Right renal cortex interstitium (tissue), 3 donors: ENCODE data around the gene KCNG1. TPM values are rescaled to one million over a fixed set of nuclear protein-coding genes. Genes with fewer than 3 reads are reported as not detected.

Experiments
- DNase-seq, 3 donors: peaks; one replicate each; pipeline ENCODE4 v3.0.0-alpha.2; 2013; ENCODE audit warnings: low read depth in 3 of 3, low spot score in 2 of 3
- polyA plus RNA-seq, 3 donors: library from polyadenylated mRNA; unstranded; fragments of 120-200 nt; gene quantifications; one replicate each; pipeline ENCODE4 v1.2.1, GENCODE V29; 2013; ENCODE audit not compliant: insufficient read length in 3 of 3

The KCNG1 gene
- polyA plus RNA-seq, 3 donors = 3.1 to 4.6 (median 3.9) TPM

GRCh38 chr20:51036827-51037531 is 14.1 kb upstream of the KCNG1 start:
- no peak for DNase-seq

GRCh38 chr20:51036226-51036625 is 13.3 kb upstream of the KCNG1 start:
- no peak for DNase-seq

GRCh38 chr20:51034988-51035656 is 12.2 kb upstream of the KCNG1 start:
- no peak for DNase-seq

GRCh38 chr20:51034476-51034875 is 11.6 kb upstream of the KCNG1 start:
- no peak for DNase-seq

GRCh38 chr20:51029963-51030920 is 7.3 kb upstream of the KCNG1 start:
- no peak for DNase-seq

GRCh38 chr20:51029556-51029955 is 6.6 kb upstream of the KCNG1 start:
- no peak for DNase-seq

GRCh38 chr20:51028616-51029212 is 5.8 kb upstream of the KCNG1 start:
- DNase-seq = no peak

GRCh38 chr20:51027035-51027795 is 4.3 kb upstream of the KCNG1 start:
- DNase-seq = no peak

GRCh38 chr20:51026269-51026668 is 3.4 kb upstream of the KCNG1 start:
- DNase-seq = no peak

- DNase-seq = no peak
Observed at GRCh38 chr20:51024761-51025160, 1.9 kb upstream of the KCNG1 start.

- no peak for DNase-seq
Observed at GRCh38 chr20:51023617-51024155, 779 bp upstream of the KCNG1 start.

- DNase-seq = no peak
Observed at GRCh38 chr20:51022227-51022802, 592 bp downstream of the KCNG1 start.

- no peak for DNase-seq
Observed at GRCh38 chr20:51021067-51022025, 1.6 kb downstream of the KCNG1 start.

- no peak for DNase-seq
Observed at GRCh38 chr20:51020657-51021056, 2.2 kb downstream of the KCNG1 start.

GRCh38 chr20:51019656-51020592 is 3.0 kb downstream of the KCNG1 start:
- DNase-seq = no peak

GRCh38 chr20:51017251-51017650 is 5.7 kb downstream of the KCNG1 start:
- DNase-seq = no peak

- no peak for DNase-seq
Observed at GRCh38 chr20:51016521-51016920, 6.4 kb downstream of the KCNG1 start.
